NCI-H2107 treated with DMSO at 0.1 percent for 48 hours (cell line): Measurements from ENCODE around the gene ZFP36L2.
"Not testable (repeated sequence)": the region's sequence is repeated elsewhere in the genome, so short reads cannot be mapped to it uniquely, and the experiment has no call there.

Experiments
- DNase-seq: peaks from one replicate; lab custom pipeline; 2025; ENCODE audit not compliant: unreplicated experiment; lab: John Stamatoyannopoulos, UW

ZFP36L2 gene

GRCh38 chr2:43190311-43191052 lies 35.9 kb downstream of the ZFP36L2 start:
- no peak for DNase-seq

GRCh38 chr2:43189861-43190260 lies 36.5 kb downstream of the ZFP36L2 start:
- not testable (repeated sequence) for DNase-seq

GRCh38 chr2:43188561-43189386 lies 37.6 kb downstream of the ZFP36L2 start:
- DNase-seq: no peak

GRCh38 chr2:43186679-43187374 lies 39.6 kb downstream of the ZFP36L2 start:
- DNase-seq: no peak

GRCh38 chr2:43186321-43186678 lies 40.1 kb downstream of the ZFP36L2 start:
- no peak for DNase-seq

GRCh38 chr2:43185146-43185545 lies 41.3 kb downstream of the ZFP36L2 start:
- DNase-seq: no peak

- no peak for DNase-seq
Measured at GRCh38 chr2:43184339-43184895, 42.0 kb downstream of the ZFP36L2 start.

- no peak for DNase-seq
Measured at GRCh38 chr2:43183743-43184142, 42.7 kb downstream of the ZFP36L2 start.

GRCh38 chr2:43180897-43181296 lies 45.5 kb downstream of the ZFP36L2 start:
- DNase-seq: no peak

GRCh38 chr2:43179942-43180341 lies 46.5 kb downstream of the ZFP36L2 start:
- DNase-seq: no peak

GRCh38 chr2:43178602-43179542 lies 47.5 kb downstream of the ZFP36L2 start:
- DNase-seq: peak; percentile 81

GRCh38 chr2:43178055-43178598 lies 48.3 kb downstream of the ZFP36L2 start:
- DNase-seq: no peak

GRCh38 chr2:43176449-43176848 lies 50.0 kb downstream of the ZFP36L2 start:
- DNase-seq: no peak

- no peak for DNase-seq
Measured at GRCh38 chr2:43175876-43176275, 50.5 kb downstream of the ZFP36L2 start.

GRCh38 chr2:43175020-43175441 lies 51.4 kb downstream of the ZFP36L2 start:
- DNase-seq: no peak

GRCh38 chr2:43174368-43174916 lies 52.0 kb downstream of the ZFP36L2 start:
- DNase-seq: no peak
